Keratinocyte (primary cell): ENCODE results near the gene ZNF160.

Experiments used
- CTCF ChIP-seq, 3 experiments: IDR thresholded peaks in 1 of 3; conservative IDR thresholded peaks in 1 of 3; optimal IDR thresholded peaks in 1 of 3; 2 replicates in 2 of 3; 3 replicates in 1 of 3; pipeline versions ENCODE3 to v1.5.1; 2011; ENCODE audit warnings: low read length in 3 of 3, mild to moderate bottlenecking in 3 of 3, moderate library complexity in 2 of 3, control low read depth in 1 of 3, inconsistent platforms in 1 of 3; ENCODE audit not compliant: insufficient read depth in 2 of 3; ENCODE audit errors: extremely low read depth in 1 of 3
- EZH2 ChIP-seq: IDR thresholded peaks from one replicate; pipeline ENCODE4 v1.6.1; 2012; ENCODE audit warnings: inconsistent platforms, mild to moderate bottlenecking, low read length, moderate library complexity

DNA sequence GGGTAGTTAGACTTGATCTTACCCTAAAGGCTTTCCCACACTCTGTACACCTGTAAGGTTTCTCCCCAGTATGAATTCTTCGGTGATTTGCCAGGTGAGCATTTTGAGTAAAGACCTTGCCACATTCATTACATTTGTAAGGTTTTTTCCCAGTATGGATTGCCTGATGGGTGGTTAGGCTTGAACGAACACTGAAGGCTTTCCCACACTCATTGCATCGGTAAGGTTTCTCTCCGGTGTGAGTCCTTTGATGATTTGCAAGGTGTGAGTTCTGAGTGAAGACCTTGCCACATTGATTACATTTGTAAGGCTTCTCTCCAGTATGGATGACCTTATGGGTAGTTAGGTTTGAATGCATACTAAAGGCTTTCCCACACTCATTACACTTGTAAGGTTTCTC, 35.0 kb downstream of the ZNF160 start:
- TF ChIP-seq CTCF (optimal IDR thresholded peaks at IDR 0.05 in 1 of 3, IDR thresholded peaks at IDR 0.05 in 1 of 3, conservative IDR thresholded peaks at IDR 0.05 in 1 of 3; ENCODE audit: extremely low read depth in 1 of 3, insufficient read depth in 2 of 3, low read length in 3 of 3) = no peak
- TF ChIP-seq EZH2 = no peak
